ENCODE data around the gene RNF20.
"Not testable (repeated sequence)": the region's sequence is repeated elsewhere in the genome, so short reads cannot be mapped to it uniquely, and the experiment has no call there.

Gene RNF20

GRCh38 chr9:101511009-101511408, 22.6 kb upstream of the RNF20 start:
- H3K9me3 Mint-ChIP-seq = no peaks in the 10 kb centered on the region
- H3K4me1 Mint-ChIP-seq = peaks cover 7% of the 10 kb centered on the region
- H3K4me3 Mint-ChIP-seq = no peak overlapping the region
- no peaks in the 10 kb centered on the region for H3K36me3 Mint-ChIP-seq (ENCODE audit: low read depth)
- H3K27me3 Mint-ChIP-seq (ENCODE audit: low read depth) = no peaks in the 10 kb centered on the region
- TF ChIP-seq, protein P1, sequence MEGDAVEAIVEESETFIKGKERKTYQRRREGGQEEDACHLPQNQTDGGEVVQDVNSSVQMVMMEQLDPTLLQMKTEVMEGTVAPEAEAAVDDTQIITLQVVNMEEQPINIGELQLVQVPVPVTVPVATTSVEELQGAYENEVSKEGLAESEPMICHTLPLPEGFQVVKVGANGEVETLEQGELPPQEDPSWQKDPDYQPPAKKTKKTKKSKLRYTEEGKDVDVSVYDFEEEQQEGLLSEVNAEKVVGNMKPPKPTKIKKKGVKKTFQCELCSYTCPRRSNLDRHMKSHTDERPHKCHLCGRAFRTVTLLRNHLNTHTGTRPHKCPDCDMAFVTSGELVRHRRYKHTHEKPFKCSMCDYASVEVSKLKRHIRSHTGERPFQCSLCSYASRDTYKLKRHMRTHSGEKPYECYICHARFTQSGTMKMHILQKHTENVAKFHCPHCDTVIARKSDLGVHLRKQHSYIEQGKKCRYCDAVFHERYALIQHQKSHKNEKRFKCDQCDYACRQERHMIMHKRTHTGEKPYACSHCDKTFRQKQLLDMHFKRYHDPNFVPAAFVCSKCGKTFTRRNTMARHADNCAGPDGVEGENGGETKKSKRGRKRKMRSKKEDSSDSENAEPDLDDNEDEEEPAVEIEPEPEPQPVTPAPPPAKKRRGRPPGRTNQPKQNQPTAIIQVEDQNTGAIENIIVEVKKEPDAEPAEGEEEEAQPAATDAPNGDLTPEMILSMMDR (IDR thresholded peaks at IDR 0.05; ENCODE audit: unreplicated experiment in 3 of 3) = no peak
- no peak overlapping the region for H3K27ac Mint-ChIP-seq

GRCh38 chr9:101512116-101512515, 21.5 kb upstream of the RNF20 start:
- peaks cover 7% of the 10 kb centered on the region for H3K4me1 Mint-ChIP-seq

DNA sequence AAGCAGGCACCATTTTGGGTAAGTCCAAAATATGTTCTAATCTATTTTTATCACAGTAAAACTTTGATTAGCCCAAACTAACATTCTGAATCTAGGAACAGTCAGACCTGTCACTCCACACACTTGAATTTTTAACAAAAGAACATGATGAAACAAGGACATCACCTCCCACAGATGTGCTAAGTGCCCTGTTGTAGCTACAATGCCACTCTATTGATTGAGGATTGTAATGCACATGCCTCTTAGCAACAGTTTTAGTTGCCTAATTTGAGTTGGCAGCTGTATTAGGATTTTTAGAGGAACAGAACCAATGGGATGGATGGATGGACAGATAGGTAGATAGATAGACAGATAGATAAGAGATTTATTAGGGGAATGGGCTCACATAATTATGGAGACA, 20.3 kb upstream of the RNF20 start:
- TF ChIP-seq, protein P1 (IDR thresholded peaks at IDR 0.05; ENCODE audit: unreplicated experiment in 3 of 3) = no peak
- Mint-ChIP-seq H3K4me1 (peaks cover 7% of the 10 kb centered on the region), H3K36me3 (ENCODE audit: low read depth) (no peaks in the 10 kb centered on the region), H3K9me3 (no peaks in the 10 kb centered on the region), H3K27ac (no peak overlapping the region), H3K4me3 (no peak overlapping the region), H3K27me3 (ENCODE audit: low read depth) (no peaks in the 10 kb centered on the region)

More at GRCh38 chr9:101512116-101512515, 21.5 kb upstream of the RNF20 start:
- no peak overlapping the region for H3K4me3 Mint-ChIP-seq
- H3K36me3 Mint-ChIP-seq (ENCODE audit: low read depth) = no peaks in the 10 kb centered on the region
- H3K27me3 Mint-ChIP-seq (ENCODE audit: low read depth) = no peaks in the 10 kb centered on the region
- no peak overlapping the region for H3K27ac Mint-ChIP-seq
- TF ChIP-seq, protein P1 (IDR thresholded peaks at IDR 0.05; ENCODE audit: unreplicated experiment in 3 of 3) = no peak
- H3K9me3 Mint-ChIP-seq = no peaks in the 10 kb centered on the region

- Mint-ChIP-seq H3K9me3 (no peaks in the 10 kb centered on the region), H3K27ac (no peak overlapping the region), H3K36me3 (ENCODE audit: low read depth) (no peaks in the 10 kb centered on the region), H3K27me3 (ENCODE audit: low read depth) (no peaks in the 10 kb centered on the region), H3K4me1 (peaks cover 7% of the 10 kb centered on the region), H3K4me3 (no peak overlapping the region)
- TF ChIP-seq, protein P1 (IDR thresholded peaks at IDR 0.05; ENCODE audit: unreplicated experiment in 3 of 3) = no peak
Observed at GRCh38 chr9:101514071-101514470, 19.6 kb upstream of the RNF20 start.

- no peaks in the 10 kb centered on the region for H3K27me3 Mint-ChIP-seq (ENCODE audit: low read depth)
- no peak overlapping the region for H3K27ac Mint-ChIP-seq
- H3K4me3 Mint-ChIP-seq = no peak overlapping the region
- no peaks in the 10 kb centered on the region for H3K36me3 Mint-ChIP-seq (ENCODE audit: low read depth)
- H3K9me3 Mint-ChIP-seq = no peaks in the 10 kb centered on the region
- TF ChIP-seq, protein P1 (IDR thresholded peaks at IDR 0.05; ENCODE audit: unreplicated experiment in 3 of 3) = no peak
- peaks cover 7% of the 10 kb centered on the region for H3K4me1 Mint-ChIP-seq
Observed at GRCh38 chr9:101516655-101517054, 17.0 kb upstream of the RNF20 start.

DNA sequence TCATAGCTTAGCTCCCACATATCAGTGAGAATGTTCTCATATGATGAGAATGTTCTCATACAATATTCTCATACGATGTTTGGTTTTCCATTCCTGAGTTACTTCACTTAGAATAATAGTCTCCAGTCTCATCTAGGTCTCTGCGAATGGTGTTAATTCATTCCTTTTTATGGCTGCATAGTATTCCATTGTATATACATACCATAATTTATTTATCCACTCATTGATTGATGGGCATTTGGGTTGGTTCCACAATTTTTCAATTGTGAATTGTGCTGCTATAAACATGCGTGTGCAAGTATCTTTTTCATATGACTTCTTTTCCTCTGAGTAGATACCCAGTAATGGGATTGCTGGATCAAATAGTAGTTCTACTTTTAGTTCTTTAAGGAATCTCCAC, 15.2 kb upstream of the RNF20 start:
- H3K9me3 Mint-ChIP-seq; H3K27ac Mint-ChIP-seq; H3K36me3 Mint-ChIP-seq (ENCODE audit: low read depth); H3K4me3 Mint-ChIP-seq; H3K4me1 Mint-ChIP-seq; H3K27me3 Mint-ChIP-seq (ENCODE audit: low read depth): not testable (repeated sequence)

Measured in nephron (organoid).